ENCODE measurements around the gene ZNF285. TPM values are rescaled to one million over a fixed set of nuclear protein-coding genes. Genes with fewer than 3 reads are reported as not detected.
"Not testable (repeated sequence)": the region's sequence is repeated elsewhere in the genome, so short reads cannot be mapped to it uniquely, and the experiment has no call there.

The ZNF285 gene
- total RNA-seq, 1 experiment from 2014 or later, result 2.0 TPM

DNA sequence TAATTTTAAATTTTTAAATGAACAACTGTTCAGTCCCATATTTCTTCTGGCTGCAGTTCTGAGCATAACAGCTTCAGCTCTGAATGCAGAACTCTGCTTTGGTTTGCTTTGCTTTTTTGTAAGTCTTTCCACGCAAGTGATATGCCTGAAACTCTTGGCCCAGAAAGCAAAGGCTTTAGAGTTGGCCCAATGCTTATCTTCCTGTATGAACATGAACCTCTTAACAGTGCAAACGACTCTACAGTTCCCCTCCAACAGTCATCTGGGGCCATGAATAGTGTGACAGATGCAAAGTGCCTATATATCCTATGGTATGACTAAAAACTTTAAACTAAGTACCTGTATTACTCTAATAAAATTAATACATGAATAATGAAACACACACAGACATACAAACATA, 59.6 kb downstream of the ZNF285 start:
- no peaks in the 10 kb centered on the region for H3K4me1 ChIP-seq
- no peak overlapping the region for H3K27ac ChIP-seq
- no peaks in the 10 kb centered on the region; the same call in none of the 2 replicates for H3K9me3 ChIP-seq (replicated peaks)
- no peak for DNase-seq
- H3K36me3 ChIP-seq, result peaks cover 36% of the 10 kb centered on the region
- no peak overlapping the region for H3K4me3 ChIP-seq
- no peaks in the 10 kb centered on the region for H3K27me3 ChIP-seq

DNA sequence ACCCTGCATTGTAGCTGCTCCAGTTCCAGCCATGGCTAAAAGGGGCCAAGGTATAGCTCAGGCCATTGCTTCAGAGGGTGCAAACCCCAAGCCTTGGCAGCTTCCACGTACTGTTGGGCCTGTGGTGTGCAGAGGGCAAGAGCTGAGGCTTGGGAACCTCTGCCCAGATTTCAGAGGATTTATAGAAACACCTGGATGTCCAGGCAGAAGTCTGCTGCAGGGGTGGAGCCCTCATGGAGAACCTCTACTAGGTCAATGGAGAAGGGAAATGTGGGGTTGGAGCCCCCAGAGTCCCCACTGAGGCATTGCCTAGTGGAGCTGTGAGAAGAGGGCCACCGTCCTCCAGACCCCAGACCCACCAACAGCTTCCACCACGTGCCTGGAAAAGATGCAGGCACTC, 66.8 kb downstream of the ZNF285 start:
- Histone ChIP-seq H3K36me3 (peaks cover 84% of the 10 kb centered on the region), H3K9me3 (replicated peaks) (peaks cover 24% of the 10 kb centered on the region)
- not testable (repeated sequence) for H3K4me1 ChIP-seq, H3K27me3 ChIP-seq, H3K27ac ChIP-seq, H3K4me3 ChIP-seq
- peak in 1 of 2 experiments; percentile 12 for DNase-seq

Other genes with a start within 250 kb of the ZNF285 start
- gene ZNF226, start 236.5 kb downstream of the ZNF285 start, total RNA-seq (2014; rRNA removed; shearing (Covaris generic)), result 14.8 and 18.0 TPM in 2 replicates
- 20.2 and 22.0 TPM in 2 replicates for gene ZNF227, start 189.1 kb downstream of the ZNF285 start, total RNA-seq (2014; rRNA removed; shearing (Covaris generic))
- 0.08 TPM in 2 replicates for gene ZNF233, start 141.7 kb downstream of the ZNF285 start, total RNA-seq (2014; rRNA removed; shearing (Covaris generic))
- gene ZNF235, start 96.6 kb downstream of the ZNF285 start, total RNA-seq (2014; rRNA removed; shearing (Covaris generic)), result 8.0 and 8.2 TPM in 2 replicates
- gene ZNF112, start 44.9 kb downstream of the ZNF285 start, total RNA-seq (2014; rRNA removed; shearing (Covaris generic)), result 8.5 and 11.7 TPM in 2 replicates
- gene ZNF229, start 46.9 kb upstream of the ZNF285 start, total RNA-seq (2014; rRNA removed; shearing (Covaris generic)), result not detected in 2 replicates
- gene ZNF180, start 98.9 kb upstream of the ZNF285 start, total RNA-seq (2014; rRNA removed; shearing (Covaris generic)), result 12.3 and 13.9 TPM in 2 replicates
- not detected in 2 replicates for gene CEACAM20, start 128.1 kb upstream of the ZNF285 start, total RNA-seq (2014; rRNA removed; shearing (Covaris generic))
- not detected in 2 replicates for gene IGSF23, start 212.0 kb upstream of the ZNF285 start, total RNA-seq (2014; rRNA removed; shearing (Covaris generic))
- gene PVR, start 242.3 kb upstream of the ZNF285 start, total RNA-seq (2014; rRNA removed; shearing (Covaris generic)), result 42.2 and 45.4 TPM in 2 replicates